NCI-H526 treated with DMSO at 0.1 percent for 48 hours (cell line): ENCODE results near the gene TSN.
"Not testable (repeated sequence)": the region's sequence is repeated elsewhere in the genome, so short reads cannot be mapped to it uniquely, and the experiment has no call there.

Experiments
- DNase-seq: peaks from one replicate; lab custom pipeline; 2025; lab: John Stamatoyannopoulos, UW

TSN gene

DNA sequence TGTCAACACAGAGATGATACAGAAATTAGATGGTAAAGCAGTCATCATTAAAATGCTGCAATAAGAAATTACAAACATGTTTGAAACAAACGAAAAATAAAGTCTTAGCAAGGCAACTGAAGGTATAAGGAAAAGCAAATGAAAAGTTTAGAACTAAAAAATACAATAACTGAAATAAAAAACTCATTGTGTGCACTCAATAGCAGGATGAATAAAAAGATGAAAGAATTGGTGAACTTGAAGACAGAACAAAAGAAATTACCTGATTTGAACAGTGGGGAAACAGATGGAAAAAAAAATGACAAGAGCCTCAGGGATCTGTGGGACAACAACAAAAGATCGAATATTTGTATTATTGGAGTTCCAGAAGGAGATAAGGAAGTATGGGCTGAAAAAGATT is 46.5 kb downstream of the TSN start:
- DNase-seq: no peak

DNA sequence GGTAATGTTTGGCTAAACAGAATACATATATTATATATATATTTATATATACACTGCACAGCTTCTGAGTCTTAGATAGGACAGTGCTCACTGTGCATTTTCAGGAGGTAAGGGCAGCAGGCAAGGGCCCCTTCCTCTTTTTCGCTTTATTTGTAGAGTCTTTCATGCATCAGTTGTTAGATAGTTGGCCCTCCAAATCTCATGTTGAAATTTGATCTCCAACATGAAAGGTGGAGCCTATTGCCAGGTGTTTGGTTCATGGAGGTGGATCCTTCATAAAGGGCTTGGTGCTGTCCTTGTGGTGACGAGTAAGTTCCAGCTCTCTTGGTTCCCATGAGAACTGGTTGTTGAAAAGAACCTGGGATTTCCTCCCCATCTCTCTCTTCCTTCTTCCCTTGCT is 48.1 kb downstream of the TSN start:
- peak; percentile 66 for DNase-seq

DNA sequence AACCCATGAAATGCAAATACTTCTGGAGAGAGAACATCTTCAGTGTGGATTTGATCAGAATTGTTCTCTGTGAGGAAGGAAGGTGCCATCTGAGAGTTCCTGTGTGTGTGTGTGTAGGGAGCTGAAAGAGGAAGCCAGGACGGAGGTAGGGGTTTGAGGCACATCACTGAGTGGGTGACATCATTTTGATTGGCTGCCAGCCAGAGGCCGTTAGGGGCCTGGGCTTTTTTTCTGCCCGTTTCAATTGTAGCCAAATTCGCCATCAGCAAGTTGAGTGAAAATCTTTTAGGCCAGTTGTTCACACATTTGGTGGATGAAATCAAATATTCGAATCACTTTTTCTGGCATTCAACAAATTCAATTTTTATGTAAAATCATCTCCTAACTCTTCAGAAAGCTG is 48.9 kb downstream of the TSN start:
- DNase-seq: peak; percentile 86

DNA sequence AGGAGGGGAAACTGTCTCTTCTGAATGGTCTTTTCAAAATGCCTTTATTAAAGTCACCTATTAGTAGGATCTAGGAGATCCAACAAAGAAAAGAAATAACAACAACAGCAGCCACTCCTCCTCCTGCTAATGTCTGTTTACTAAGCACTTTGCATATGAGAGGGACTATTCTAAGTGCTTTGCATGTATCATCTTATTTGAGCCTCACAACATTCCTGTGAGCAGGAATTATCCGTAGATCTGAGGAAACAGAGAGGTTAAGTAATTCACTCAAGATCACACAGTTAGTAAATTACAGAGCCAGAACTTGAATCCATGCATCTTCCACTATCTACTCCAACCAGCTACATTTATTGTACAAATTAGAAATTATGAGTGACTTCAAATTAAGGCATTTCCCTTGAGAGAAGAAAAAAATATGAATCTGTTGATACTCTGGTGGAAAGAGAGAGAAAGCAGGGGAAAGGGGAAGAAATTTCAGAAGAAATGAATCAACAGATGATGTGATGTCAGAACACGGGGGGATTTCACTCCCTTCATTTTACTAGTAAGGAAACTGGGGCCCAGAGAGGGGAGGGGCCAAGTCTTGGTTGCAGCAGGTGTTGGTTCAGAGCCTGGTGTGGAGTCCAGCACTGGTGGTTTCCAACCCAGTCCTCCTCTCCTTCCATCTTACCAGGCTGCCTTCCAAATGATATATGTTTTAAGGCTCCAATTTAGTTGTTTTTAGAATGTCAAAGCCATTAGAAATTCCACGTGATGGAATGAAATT is 49.7 kb downstream of the TSN start:
- DNase-seq: peak; percentile 73

DNA sequence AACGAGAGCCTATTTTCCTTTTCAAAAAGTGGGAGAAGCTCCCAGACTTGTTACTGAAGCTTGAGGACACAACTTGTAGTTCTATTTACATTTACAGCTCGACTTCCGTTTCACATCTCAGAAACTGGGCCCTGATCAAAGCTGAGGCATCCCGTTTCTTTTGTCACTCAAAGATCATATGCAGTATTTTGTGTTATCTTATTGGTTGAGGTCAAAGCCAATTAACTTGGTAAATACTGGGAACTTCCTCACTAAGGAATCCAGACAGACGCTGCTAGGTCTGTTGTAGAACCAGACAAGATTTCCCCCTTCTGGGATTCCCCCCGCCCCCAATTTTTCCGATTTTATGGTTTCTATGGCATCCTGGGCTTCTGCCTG is 50.3 kb downstream of the TSN start:
- no peak for DNase-seq

DNA sequence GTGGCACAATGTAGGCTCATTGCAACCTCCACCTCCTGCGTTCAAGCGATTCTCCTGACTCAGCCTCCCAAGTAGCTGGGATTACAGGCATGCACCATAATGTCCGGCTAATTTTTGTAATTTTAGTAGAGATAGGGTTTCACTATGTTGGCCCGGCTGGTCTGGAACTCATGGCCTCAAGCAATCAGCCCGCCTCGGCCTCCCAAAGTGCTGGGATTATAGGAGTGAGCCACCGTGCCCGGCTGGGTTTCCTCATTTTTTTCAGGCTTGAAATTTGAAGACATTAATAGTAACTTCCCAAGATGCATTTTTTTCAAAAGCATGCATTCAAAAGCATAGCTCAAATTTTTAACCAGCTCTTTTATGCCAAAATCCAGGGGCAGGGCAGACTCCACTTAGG is 52.3 kb downstream of the TSN start:
- DNase-seq: not testable (repeated sequence)

DNA sequence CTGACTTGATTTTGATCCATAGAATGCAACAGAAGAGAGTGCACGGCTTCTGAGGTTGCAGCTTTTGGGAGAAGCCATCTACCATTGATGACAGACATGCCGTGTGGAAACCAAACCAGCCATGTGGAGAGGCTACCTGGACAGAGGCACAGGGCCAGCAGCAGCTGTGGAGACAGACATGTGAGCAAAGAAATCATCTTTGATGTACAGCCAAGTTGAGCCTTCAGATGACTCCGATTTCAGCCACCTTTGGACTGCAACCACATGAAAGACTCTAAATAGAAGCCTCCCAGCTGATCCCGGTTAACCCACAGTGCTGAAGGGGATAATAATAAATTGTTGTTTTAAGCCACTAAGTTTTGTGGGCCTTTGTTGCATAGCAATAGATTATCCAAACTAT is 54.2 kb downstream of the TSN start:
- no peak for DNase-seq

DNA sequence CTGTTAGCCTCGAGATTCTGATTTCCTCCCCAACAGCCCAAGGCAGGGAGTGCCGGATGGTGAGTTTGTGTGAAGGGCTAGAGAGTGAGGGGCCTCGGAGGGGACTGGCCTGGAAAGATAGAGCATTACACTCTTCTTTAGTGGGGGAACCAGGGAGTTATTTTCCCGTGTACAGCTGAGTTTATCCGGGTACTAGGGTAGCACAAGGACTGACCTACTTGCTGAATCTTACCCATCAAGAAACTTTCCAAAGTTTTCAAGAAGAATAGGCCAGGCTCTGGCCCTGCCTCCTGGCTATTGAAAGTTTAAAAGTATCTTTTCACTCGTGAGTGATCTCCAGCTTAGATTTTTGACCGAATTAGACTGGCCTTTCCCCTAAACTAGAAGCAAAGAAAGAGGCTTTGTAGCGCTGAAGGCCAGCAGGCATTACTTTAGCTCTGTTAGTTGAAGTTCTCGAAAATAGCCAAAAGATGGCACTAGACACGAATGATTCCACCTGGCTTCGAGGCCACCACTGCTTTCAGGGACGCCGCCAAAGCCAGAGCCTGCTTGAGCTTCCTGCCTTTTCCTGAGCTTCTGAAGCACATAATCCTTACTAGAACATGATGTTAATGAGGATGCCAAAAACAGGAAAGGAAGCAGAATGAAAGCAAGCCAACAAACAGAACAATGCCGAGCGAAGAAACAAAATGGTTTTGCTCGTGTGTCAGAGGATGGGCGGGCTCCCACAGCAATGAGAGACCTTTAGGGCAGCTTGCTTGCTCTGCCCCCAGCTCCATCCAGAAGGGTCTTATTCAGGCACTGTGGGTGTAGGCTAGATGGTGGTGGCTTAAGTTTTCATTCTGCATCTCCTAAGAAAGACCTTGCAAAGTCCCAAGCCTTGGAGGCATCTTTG is 55.8 kb downstream of the TSN start:
- peak; percentile 60 for DNase-seq

DNA sequence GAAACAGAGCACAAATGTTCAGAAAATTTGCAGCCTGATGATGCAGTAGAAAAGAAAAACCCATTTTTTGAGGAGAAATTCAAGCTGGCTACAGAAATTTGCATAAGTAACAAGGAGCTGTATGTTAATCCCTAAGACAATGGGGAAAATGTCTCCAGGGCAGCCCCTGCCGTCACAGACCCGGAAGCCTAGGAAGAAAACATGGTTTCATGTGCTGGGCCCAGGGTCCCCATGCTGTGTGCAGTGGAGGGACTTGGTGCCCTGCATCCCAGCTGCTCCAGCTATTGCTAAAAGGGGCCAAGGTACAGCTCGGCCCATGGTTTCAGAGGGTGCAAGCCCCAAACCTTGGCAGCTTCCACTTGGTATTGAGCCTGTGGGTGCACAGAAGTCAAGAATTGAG is 57.6 kb downstream of the TSN start:
- not testable (repeated sequence) for DNase-seq

DNA sequence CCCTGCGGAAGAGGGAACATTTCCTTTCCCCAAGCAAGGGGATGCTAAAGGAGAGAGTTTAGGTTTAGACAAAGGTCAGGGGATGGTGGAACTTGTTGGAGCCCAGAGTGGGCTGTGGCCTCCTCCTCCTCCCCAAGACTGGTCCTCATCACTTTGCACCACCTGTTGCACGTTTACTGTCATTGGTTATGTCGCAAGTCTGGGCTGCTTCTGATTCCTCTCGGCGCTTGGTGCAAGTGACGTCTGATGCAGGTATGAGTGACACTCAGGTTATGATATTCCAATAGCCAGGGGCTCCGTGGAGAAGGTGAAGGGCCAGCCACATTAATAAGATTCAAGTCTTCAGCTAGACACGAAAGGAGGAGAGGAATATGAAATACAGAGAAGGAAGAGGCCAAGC is 59.8 kb downstream of the TSN start:
- no peak for DNase-seq

DNA sequence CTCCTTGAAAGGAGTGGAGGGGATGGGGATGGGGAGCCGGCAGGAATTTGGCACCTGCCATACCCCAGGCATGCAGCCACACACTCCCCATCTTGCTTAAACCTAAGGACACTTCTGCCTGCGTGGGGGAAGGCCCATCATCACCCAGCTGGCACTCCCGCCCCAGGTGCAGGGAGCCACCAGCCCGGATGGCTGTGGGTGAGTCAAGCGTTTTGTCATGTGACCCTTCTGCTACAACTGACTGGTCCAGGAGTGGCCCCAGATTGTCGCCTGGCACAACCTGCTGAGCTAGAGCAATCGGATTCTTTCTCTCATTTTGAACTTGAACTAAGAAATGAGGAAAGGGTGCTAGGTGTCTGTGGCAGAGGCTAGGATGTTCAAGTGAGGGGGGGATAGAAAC is 61.3 kb downstream of the TSN start:
- DNase-seq: no peak

DNA sequence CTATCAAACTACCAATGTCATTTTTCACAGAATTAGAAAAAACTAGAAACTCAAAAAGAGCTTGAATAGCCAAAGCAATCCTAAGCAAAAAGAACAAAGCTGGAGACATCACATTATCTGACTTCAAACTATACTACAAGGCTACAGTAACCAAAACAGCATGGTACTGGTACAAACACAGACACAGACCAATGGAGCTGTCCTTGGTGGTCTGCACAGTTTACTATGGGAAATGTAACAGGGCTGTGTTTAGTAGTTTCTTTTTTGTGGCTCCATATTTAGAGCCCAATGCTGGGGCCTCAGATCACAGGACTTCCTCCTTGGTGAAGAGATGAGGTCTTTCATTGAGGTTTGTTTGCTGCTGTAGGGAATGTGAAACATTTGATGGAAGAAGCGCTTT is 61.9 kb downstream of the TSN start:
- DNase-seq: not testable (repeated sequence)
